Measurements from ENCODE around the gene SDR39U1. TPM values are rescaled to one million over a fixed set of nuclear protein-coding genes. Genes with fewer than 3 reads are reported as not detected.

The SDR39U1 gene
- total RNA-seq, 1 donor from 2014 or later: 34.6 TPM

GRCh38 chr14:24416932-24417619 lies 25.5 kb downstream of the SDR39U1 start:
- Mint-ChIP-seq H3K27ac (ENCODE audit: unreplicated experiment) (no peak overlapping the region), H3K4me3 (ENCODE audit: unreplicated experiment) (no peak overlapping the region)

GRCh38 chr14:24416254-24416931 lies 26.2 kb downstream of the SDR39U1 start:
- Mint-ChIP-seq H3K9me3 (ENCODE audit: low read depth) (no peaks in the 10 kb centered on the region), H3K27ac (ENCODE audit: unreplicated experiment) (no peak overlapping the region), H3K4me1 (ENCODE audit: low read depth) (no peaks in the 10 kb centered on the region), H3K4me3 (ENCODE audit: unreplicated experiment) (no peak overlapping the region), H3K36me3 (ENCODE audit: low read depth) (peaks cover 26% of the 10 kb centered on the region), H3K27me3 (ENCODE audit: low read depth) (no peaks in the 10 kb centered on the region)
- no peak for TF ChIP-seq CTCF (IDR thresholded peaks at IDR 0.05)
- DNase-seq (ENCODE audit: low spot score): no peak

More at GRCh38 chr14:24416932-24417619, 25.5 kb downstream of the SDR39U1 start:
- TF ChIP-seq CTCF (IDR thresholded peaks at IDR 0.05): no peak
- Mint-ChIP-seq H3K36me3 (ENCODE audit: low read depth) (peaks cover 25% of the 10 kb centered on the region), H3K27me3 (ENCODE audit: low read depth) (no peaks in the 10 kb centered on the region), H3K9me3 (ENCODE audit: low read depth) (no peaks in the 10 kb centered on the region), H3K4me1 (ENCODE audit: low read depth) (no peaks in the 10 kb centered on the region)
- no peak for DNase-seq (ENCODE audit: low spot score)

GRCh38 chr14:24415421-24416253 lies 26.9 kb downstream of the SDR39U1 start:
- H3K9me3 Mint-ChIP-seq (ENCODE audit: low read depth): no peaks in the 10 kb centered on the region
- H3K4me3 Mint-ChIP-seq (ENCODE audit: unreplicated experiment): no peak overlapping the region

GRCh38 chr14:24414732-24415420 lies 27.7 kb downstream of the SDR39U1 start:
- DNase-seq (ENCODE audit: low spot score): no peak

More at GRCh38 chr14:24415421-24416253, 26.9 kb downstream of the SDR39U1 start:
- H3K27ac Mint-ChIP-seq (ENCODE audit: unreplicated experiment): no peak overlapping the region
- H3K4me1 Mint-ChIP-seq (ENCODE audit: low read depth): no peaks in the 10 kb centered on the region
- no peak for DNase-seq (ENCODE audit: low spot score)
- H3K36me3 Mint-ChIP-seq (ENCODE audit: low read depth): peaks cover 28% of the 10 kb centered on the region
- no peak for TF ChIP-seq CTCF (IDR thresholded peaks at IDR 0.05)
- H3K27me3 Mint-ChIP-seq (ENCODE audit: low read depth): no peaks in the 10 kb centered on the region

More at GRCh38 chr14:24414732-24415420, 27.7 kb downstream of the SDR39U1 start:
- Mint-ChIP-seq H3K27ac (ENCODE audit: unreplicated experiment) (no peak overlapping the region), H3K9me3 (ENCODE audit: low read depth) (no peaks in the 10 kb centered on the region), H3K36me3 (ENCODE audit: low read depth) (peaks cover 28% of the 10 kb centered on the region), H3K4me1 (ENCODE audit: low read depth) (no peaks in the 10 kb centered on the region), H3K4me3 (ENCODE audit: unreplicated experiment) (no peak overlapping the region), H3K27me3 (ENCODE audit: low read depth) (no peaks in the 10 kb centered on the region)
- no peak for TF ChIP-seq CTCF (IDR thresholded peaks at IDR 0.05)
